SH-SY5Y (cell line): ENCODE measurements around the gene GFOD1.

Experiments used
- GATA2 ChIP-seq: IDR thresholded peaks from 2 replicates; pipeline ENCODE4 v1.6.1; 2011; ENCODE audit warnings: mild to moderate bottlenecking, low read depth, low read length
- GATA3 ChIP-seq: IDR thresholded peaks from 2 replicates; pipeline ENCODE4 v1.6.1; 2011; ENCODE audit warnings: low read depth, mild to moderate bottlenecking, low read length, moderate library complexity

Gene GFOD1

GRCh38 chr6:13496513-13497190, 9.3 kb upstream of the GFOD1 start:
- TF ChIP-seq GATA3 = no peak
- TF ChIP-seq GATA2 = no peak

GRCh38 chr6:13495818-13496217, 8.4 kb upstream of the GFOD1 start:
- TF ChIP-seq GATA3 (no peak), GATA2 (no peak)

GRCh38 chr6:13495112-13495776, 7.8 kb upstream of the GFOD1 start:
- TF ChIP-seq GATA2 (no peak), GATA3 (no peak)

GRCh38 chr6:13494137-13494536, 6.7 kb upstream of the GFOD1 start:
- TF ChIP-seq GATA3 = no peak
- TF ChIP-seq GATA2 = no peak

GRCh38 chr6:13493147-13493546, 5.7 kb upstream of the GFOD1 start:
- no peak for TF ChIP-seq GATA3
- no peak for TF ChIP-seq GATA2

GRCh38 chr6:13492357-13492756, 5.0 kb upstream of the GFOD1 start:
- TF ChIP-seq GATA2 (no peak), GATA3 (no peak)

GRCh38 chr6:13491538-13491937, 4.1 kb upstream of the GFOD1 start:
- no peak for TF ChIP-seq GATA2
- no peak for TF ChIP-seq GATA3

- TF ChIP-seq GATA3 = no peak
- TF ChIP-seq GATA2 = no peak
These were observed 3.0 kb upstream of the GFOD1 start for GRCh38 chr6:13490402-13490801.

GRCh38 chr6:13488896-13489237, 1.5 kb upstream of the GFOD1 start:
- TF ChIP-seq GATA2 (no peak), GATA3 (no peak)

- TF ChIP-seq GATA3 = no peak
- no peak for TF ChIP-seq GATA2
These were observed 855 bp upstream of the GFOD1 start for GRCh38 chr6:13488015-13488895.

- no peak for TF ChIP-seq GATA3
- no peak for TF ChIP-seq GATA2
These were observed 700 bp downstream of the GFOD1 start for GRCh38 chr6:13486679-13487121.

GRCh38 chr6:13485923-13486562, 1.4 kb downstream of the GFOD1 start:
- no peak for TF ChIP-seq GATA3

- TF ChIP-seq GATA3 (no peak), GATA2 (no peak)
These were observed 2.1 kb downstream of the GFOD1 start for GRCh38 chr6:13485303-13485702.

GRCh38 chr6:13484827-13485226, 2.6 kb downstream of the GFOD1 start:
- TF ChIP-seq GATA3 (no peak), GATA2 (no peak)
